Measurements from ENCODE around the gene FCER1G. TPM values are rescaled to one million over a fixed set of nuclear protein-coding genes. Genes with fewer than 3 reads are reported as not detected.
A peak's percentile ranks its signal among the peaks of the same experiment; 100 is the strongest.

FCER1G gene
- polyA plus RNA-seq, 1 donor from 2014 or later, result 3.5 TPM

DNA sequence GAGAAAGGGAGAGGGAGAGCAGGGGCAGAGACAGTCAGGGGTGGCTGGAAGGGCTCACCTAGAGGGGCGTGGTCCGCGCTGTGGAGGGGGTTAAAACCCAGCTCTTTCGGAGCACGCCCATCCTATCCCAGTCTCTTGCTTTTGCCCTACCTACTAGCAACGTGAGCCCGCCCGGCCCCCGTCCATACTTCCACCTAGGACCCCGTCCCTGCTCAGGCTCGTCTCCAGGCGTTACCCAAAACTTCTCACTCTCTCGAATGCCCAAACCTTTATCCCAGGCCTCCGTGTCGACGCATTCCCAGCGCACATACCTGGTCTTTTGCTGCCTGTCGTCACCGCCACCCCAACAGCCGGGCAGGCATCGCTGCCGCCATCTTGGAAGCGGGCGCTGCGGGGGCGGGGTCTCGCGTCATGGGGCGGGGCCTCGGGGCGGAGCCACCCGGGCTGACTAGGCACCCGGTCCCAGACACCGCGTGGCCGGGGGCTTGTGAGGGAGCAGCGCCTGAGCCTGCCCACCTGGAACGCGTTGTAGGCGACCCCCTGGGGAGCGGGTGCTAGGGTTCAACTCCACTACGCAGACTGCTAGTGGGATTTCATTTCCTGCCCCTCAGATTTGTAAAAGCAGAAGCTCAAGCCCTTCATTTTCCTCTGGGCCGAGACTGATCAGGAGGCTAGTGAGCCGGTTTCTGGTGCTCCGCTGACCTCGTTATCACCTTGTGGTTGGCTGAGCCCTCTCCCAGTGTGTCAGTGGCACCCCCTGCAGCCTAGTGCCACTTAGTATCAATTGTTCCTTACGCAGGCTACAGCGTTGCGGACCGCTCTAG lies 37.8 kb upstream of the FCER1G start, which contains the start of gene B4GALT3:
Gene B4GALT3 (minus strand): TSS at position 396 of the 824 bp plus-strand sequence. CDS start 1,447 bp downstream, outside the sequence.
- TF ChIP-seq SMC3 (conservative IDR thresholded peaks at IDR 0.05; ENCODE audit: poor library complexity), result no peak
- no peak for TF ChIP-seq EZH2 (IDR thresholded peaks at IDR 0.05; ENCODE audit: borderline replicate concordance, insufficient read depth, low read length, poor library complexity, severe bottlenecking)
- peak; percentile 80 for TF ChIP-seq MXI1 (conservative IDR thresholded peaks at IDR 0.05; ENCODE audit: poor library complexity, severe bottlenecking)
- peak; percentile 87 for TF ChIP-seq POLR2AphosphoS5 (IDR thresholded peaks at IDR 0.05)
- TF ChIP-seq RAD21 (conservative IDR thresholded peaks at IDR 0.05), result peak; percentile 4
- TF ChIP-seq, protein P1, sequence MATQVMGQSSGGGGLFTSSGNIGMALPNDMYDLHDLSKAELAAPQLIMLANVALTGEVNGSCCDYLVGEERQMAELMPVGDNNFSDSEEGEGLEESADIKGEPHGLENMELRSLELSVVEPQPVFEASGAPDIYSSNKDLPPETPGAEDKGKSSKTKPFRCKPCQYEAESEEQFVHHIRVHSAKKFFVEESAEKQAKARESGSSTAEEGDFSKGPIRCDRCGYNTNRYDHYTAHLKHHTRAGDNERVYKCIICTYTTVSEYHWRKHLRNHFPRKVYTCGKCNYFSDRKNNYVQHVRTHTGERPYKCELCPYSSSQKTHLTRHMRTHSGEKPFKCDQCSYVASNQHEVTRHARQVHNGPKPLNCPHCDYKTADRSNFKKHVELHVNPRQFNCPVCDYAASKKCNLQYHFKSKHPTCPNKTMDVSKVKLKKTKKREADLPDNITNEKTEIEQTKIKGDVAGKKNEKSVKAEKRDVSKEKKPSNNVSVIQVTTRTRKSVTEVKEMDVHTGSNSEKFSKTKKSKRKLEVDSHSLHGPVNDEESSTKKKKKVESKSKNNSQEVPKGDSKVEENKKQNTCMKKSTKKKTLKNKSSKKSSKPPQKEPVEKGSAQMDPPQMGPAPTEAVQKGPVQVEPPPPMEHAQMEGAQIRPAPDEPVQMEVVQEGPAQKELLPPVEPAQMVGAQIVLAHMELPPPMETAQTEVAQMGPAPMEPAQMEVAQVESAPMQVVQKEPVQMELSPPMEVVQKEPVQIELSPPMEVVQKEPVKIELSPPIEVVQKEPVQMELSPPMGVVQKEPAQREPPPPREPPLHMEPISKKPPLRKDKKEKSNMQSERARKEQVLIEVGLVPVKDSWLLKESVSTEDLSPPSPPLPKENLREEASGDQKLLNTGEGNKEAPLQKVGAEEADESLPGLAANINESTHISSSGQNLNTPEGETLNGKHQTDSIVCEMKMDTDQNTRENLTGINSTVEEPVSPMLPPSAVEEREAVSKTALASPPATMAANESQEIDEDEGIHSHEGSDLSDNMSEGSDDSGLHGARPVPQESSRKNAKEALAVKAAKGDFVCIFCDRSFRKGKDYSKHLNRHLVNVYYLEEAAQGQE (IDR thresholded peaks at IDR 0.05; ENCODE audit: borderline replicate concordance), result peak; percentile 14
- peak; percentile 93 for TF ChIP-seq TAF1 (IDR thresholded peaks at IDR 0.05; ENCODE audit: low read depth)
- TF ChIP-seq, protein P2, sequence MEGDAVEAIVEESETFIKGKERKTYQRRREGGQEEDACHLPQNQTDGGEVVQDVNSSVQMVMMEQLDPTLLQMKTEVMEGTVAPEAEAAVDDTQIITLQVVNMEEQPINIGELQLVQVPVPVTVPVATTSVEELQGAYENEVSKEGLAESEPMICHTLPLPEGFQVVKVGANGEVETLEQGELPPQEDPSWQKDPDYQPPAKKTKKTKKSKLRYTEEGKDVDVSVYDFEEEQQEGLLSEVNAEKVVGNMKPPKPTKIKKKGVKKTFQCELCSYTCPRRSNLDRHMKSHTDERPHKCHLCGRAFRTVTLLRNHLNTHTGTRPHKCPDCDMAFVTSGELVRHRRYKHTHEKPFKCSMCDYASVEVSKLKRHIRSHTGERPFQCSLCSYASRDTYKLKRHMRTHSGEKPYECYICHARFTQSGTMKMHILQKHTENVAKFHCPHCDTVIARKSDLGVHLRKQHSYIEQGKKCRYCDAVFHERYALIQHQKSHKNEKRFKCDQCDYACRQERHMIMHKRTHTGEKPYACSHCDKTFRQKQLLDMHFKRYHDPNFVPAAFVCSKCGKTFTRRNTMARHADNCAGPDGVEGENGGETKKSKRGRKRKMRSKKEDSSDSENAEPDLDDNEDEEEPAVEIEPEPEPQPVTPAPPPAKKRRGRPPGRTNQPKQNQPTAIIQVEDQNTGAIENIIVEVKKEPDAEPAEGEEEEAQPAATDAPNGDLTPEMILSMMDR (IDR thresholded peaks at IDR 0.05; ENCODE audit: poor library complexity, severe bottlenecking), result peak; percentile 41
- no peak for TF ChIP-seq EP300 (conservative IDR thresholded peaks at IDR 0.05; ENCODE audit: poor library complexity, severe bottlenecking)
- peak within 1 kb of the TSS; percentile 81 for H3K4me2 ChIP-seq (ENCODE audit: low read length)
- no peaks in the 10 kb centered on the region for H3K9me2 ChIP-seq (ENCODE audit: insufficient read depth, low read length)
- no peaks in the 10 kb centered on the region for H3K27me3 ChIP-seq (ENCODE audit: insufficient read depth, low read depth, low read length)
- H3F3A ChIP-seq (ENCODE audit: insufficient read depth, low read length, poor library complexity, severe bottlenecking), result no peaks in the 10 kb centered on the region
- no peaks in the 10 kb centered on the region for H3K9me3 ChIP-seq (ENCODE audit: low read length)
- peaks cover 6% of the 10 kb centered on the region for H3K79me2 ChIP-seq (replicated peaks; ENCODE audit: insufficient read depth, low read length)
- H4K20me1 ChIP-seq (ENCODE audit: insufficient read depth), result no peaks in the 10 kb centered on the region
- H3K4me3 ChIP-seq (ENCODE audit: low read length), result peak within 1 kb of the TSS; percentile 78
- H3K36me3 ChIP-seq (ENCODE audit: insufficient read depth, low read length), result no peaks in the 10 kb centered on the region
- H3K27ac ChIP-seq (ENCODE audit: low read length), result peak within 1 kb of the TSS; percentile 63
- H3K9ac ChIP-seq (ENCODE audit: low read length), result peak within 1 kb of the TSS; percentile 81
- H2AFZ ChIP-seq (ENCODE audit: low read depth, low read length), result peak within 1 kb of the TSS; percentile 61

DNA sequence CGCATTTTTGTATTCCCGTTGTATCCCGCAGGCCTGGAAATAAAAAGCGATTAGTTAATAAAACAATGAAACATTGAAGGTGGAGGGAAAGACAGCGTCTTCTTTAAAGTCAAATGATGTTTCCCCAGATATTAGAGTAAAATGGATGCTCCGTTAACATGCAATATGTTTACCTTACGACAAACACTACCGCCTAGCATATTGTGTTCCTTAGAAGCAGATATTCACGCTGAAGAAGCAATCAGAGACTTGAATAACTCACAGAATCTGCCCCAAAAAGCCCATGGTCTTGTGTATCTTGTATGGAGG lies 37.2 kb upstream of the FCER1G start:
- H3K27ac ChIP-seq (ENCODE audit: low read length), result peak overlapping the region; percentile 63
- no peaks in the 10 kb centered on the region for H3K9me2 ChIP-seq (ENCODE audit: insufficient read depth, low read length)
- no peaks in the 10 kb centered on the region for H3K27me3 ChIP-seq (ENCODE audit: insufficient read depth, low read depth, low read length)
- peak overlapping the region; percentile 81 for H3K9ac ChIP-seq (ENCODE audit: low read length)
- no peaks in the 10 kb centered on the region for H3F3A ChIP-seq (ENCODE audit: insufficient read depth, low read length, poor library complexity, severe bottlenecking)
- H4K20me1 ChIP-seq (ENCODE audit: insufficient read depth), result no peaks in the 10 kb centered on the region
- no peaks in the 10 kb centered on the region for H3K36me3 ChIP-seq (ENCODE audit: insufficient read depth, low read length)
- H3K79me2 ChIP-seq (replicated peaks; ENCODE audit: insufficient read depth, low read length), result peaks cover 6% of the 10 kb centered on the region
- TF ChIP-seq EZH2 (IDR thresholded peaks at IDR 0.05; ENCODE audit: borderline replicate concordance, insufficient read depth, low read length, poor library complexity, severe bottlenecking) (no peak), MXI1 (conservative IDR thresholded peaks at IDR 0.05; ENCODE audit: poor library complexity, severe bottlenecking) (no peak), TAF1 (IDR thresholded peaks at IDR 0.05; ENCODE audit: low read depth) (no peak), SMC3 (conservative IDR thresholded peaks at IDR 0.05; ENCODE audit: poor library complexity) (no peak), EP300 (conservative IDR thresholded peaks at IDR 0.05; ENCODE audit: poor library complexity, severe bottlenecking) (no peak), POLR2AphosphoS5 (IDR thresholded peaks at IDR 0.05) (no peak), RAD21 (conservative IDR thresholded peaks at IDR 0.05) (no peak)
- TF ChIP-seq, protein P2 (IDR thresholded peaks at IDR 0.05; ENCODE audit: poor library complexity, severe bottlenecking), result no peak
- TF ChIP-seq, protein P1 (IDR thresholded peaks at IDR 0.05; ENCODE audit: borderline replicate concordance), result no peak
- no peaks in the 10 kb centered on the region for H3K9me3 ChIP-seq (ENCODE audit: low read length)
- peak overlapping the region; percentile 54 for H2AFZ ChIP-seq (ENCODE audit: low read depth, low read length)
- H3K4me3 ChIP-seq (ENCODE audit: low read length), result peak overlapping the region; percentile 78
- H3K4me2 ChIP-seq (ENCODE audit: low read length), result peak overlapping the region; percentile 49
